SK-N-SH treated with all-trans-retinoic acid at 6 μM for 48 hours (cell line): ENCODE results near the gene C9orf43.

Experiments
- ATAC-seq: fragments of 200-7000 bp; cut with Tn5 transposase; 3 replicates; pipeline ENCODE4 v1.9.1; 2020; ENCODE audit warnings: mild to moderate bottlenecking, moderate library complexity
- ARNTL ChIP-seq: fragments of 450-650 bp; formaldehyde crosslinking; IDR thresholded peaks from 2 replicates; pipeline ENCODE4 v1.5.0; 2020; ENCODE audit warnings: low read depth, mild to moderate bottlenecking, moderate library complexity, borderline replicate concordance
- BACH2 ChIP-seq: fragments of 250-450 bp; sonication (Bioruptor Pico); IDR thresholded peaks from 2 replicates; pipeline ENCODE4 v1.9.0; 2021; ENCODE audit warnings: mild to moderate bottlenecking, borderline replicate concordance
- CREB5 ChIP-seq: fragments of 250-450 bp; sonication (Bioruptor Pico); IDR thresholded peaks from 2 replicates; pipeline ENCODE4 v1.5.1; 2020; ENCODE audit warnings: low read depth, mild to moderate bottlenecking, moderate library complexity
- CSDC2 ChIP-seq: fragments of 250-450 bp; sonication (Bioruptor Pico); IDR thresholded peaks from 2 replicates; pipeline ENCODE4 v1.5.0; 2020; ENCODE audit warnings: mild to moderate bottlenecking, moderate library complexity
- CSRNP3 ChIP-seq: fragments of 250-450 bp; sonication (Bioruptor Pico); IDR thresholded peaks from 2 replicates; pipeline ENCODE4 v1.5.1; 2021; ENCODE audit warnings: mild to moderate bottlenecking, moderate library complexity
- ISL1 ChIP-seq: fragments of 250-450 bp; sonication (Bioruptor Pico); IDR thresholded peaks from 2 replicates; pipeline ENCODE4 v2.1.2; 2022; ENCODE audit warnings: mild to moderate bottlenecking, moderate library complexity
- OSR1 ChIP-seq: fragments of 250-450 bp; sonication (Bioruptor Pico); IDR thresholded peaks from 2 replicates; pipeline ENCODE4 v1.8.0; 2022; ENCODE audit warnings: moderate library complexity, mild to moderate bottlenecking, inconsistent platforms
- PATZ1 ChIP-seq: fragments of 250-450 bp; sonication (Bioruptor Pico); IDR thresholded peaks from 2 replicates; pipeline ENCODE4 v1.8.0; 2020; ENCODE audit warnings: mild to moderate bottlenecking, moderate library complexity, borderline replicate concordance
- POU6F1 ChIP-seq: fragments of 250-450 bp; sonication (Bioruptor Pico); IDR thresholded peaks from 2 replicates; pipeline ENCODE4 v1.8.0; 2021; ENCODE audit warnings: low read depth, mild to moderate bottlenecking, moderate library complexity, borderline replicate concordance
- PPARA ChIP-seq: fragments of 250-450 bp; sonication (Bioruptor Pico); IDR thresholded peaks from 2 replicates; pipeline ENCODE4 v1.5.0; 2020; ENCODE audit warnings: mild to moderate bottlenecking, borderline replicate concordance
- RARB ChIP-seq: fragments of 250-450 bp; sonication (Bioruptor Pico); IDR thresholded peaks from 2 replicates; pipeline ENCODE4 v1.8.0; 2021; ENCODE audit warnings: mild to moderate bottlenecking, moderate library complexity
- SNAI2 ChIP-seq: fragments of 250-450 bp; sonication (Bioruptor Pico); IDR thresholded peaks from 2 replicates; pipeline ENCODE4 v1.5.0; 2020; ENCODE audit warnings: mild to moderate bottlenecking, moderate library complexity
- TCF4 ChIP-seq: fragments of 250-450 bp; sonication (Bioruptor Pico); IDR thresholded peaks from 2 replicates; pipeline ENCODE4 v1.8.0; 2021; ENCODE audit warnings: mild to moderate bottlenecking, moderate library complexity, borderline replicate concordance
- TOX ChIP-seq: fragments of 250-450 bp; sonication (Bioruptor Pico); IDR thresholded peaks from 2 replicates; pipeline ENCODE4 v1.8.0; 2021; ENCODE audit warnings: mild to moderate bottlenecking, moderate library complexity, borderline replicate concordance
- TSHZ2 ChIP-seq: fragments of 250-450 bp; sonication (Bioruptor Pico); IDR thresholded peaks from 2 replicates; pipeline ENCODE4 v1.5.0; 2020; ENCODE audit warnings: mild to moderate bottlenecking, moderate library complexity
- ZC3H10 ChIP-seq: fragments of 250-450 bp; sonication (Bioruptor Pico); IDR thresholded peaks from 2 replicates; pipeline ENCODE4 v1.5.1; 2021; ENCODE audit warnings: mild to moderate bottlenecking, moderate library complexity
- ZFP3 ChIP-seq: fragments of 250-450 bp; sonication (Bioruptor Pico); IDR thresholded peaks from 2 replicates; pipeline ENCODE4 v1.5.0; 2020; ENCODE audit warnings: mild to moderate bottlenecking, moderate library complexity
- ZFP30 ChIP-seq: fragments of 450-650 bp; formaldehyde crosslinking; IDR thresholded peaks from 2 replicates; pipeline ENCODE4 v1.5.0; 2022; ENCODE audit warnings: mild to moderate bottlenecking, moderate library complexity
- ZNF70 ChIP-seq: fragments of 450-650 bp; formaldehyde crosslinking; IDR thresholded peaks from 2 replicates; pipeline ENCODE4 v1.5.0; 2020; ENCODE audit warnings: mild to moderate bottlenecking, moderate library complexity
- ZNF8 ChIP-seq: fragments of 450-650 bp; formaldehyde crosslinking; IDR thresholded peaks from 2 replicates; pipeline ENCODE4 v1.5.0; 2020; ENCODE audit warnings: mild to moderate bottlenecking, moderate library complexity

C9orf43 gene

GRCh38 chr9:113472199-113472598, 61.7 kb downstream of the C9orf43 start:
- no peak for ATAC-seq
- TF ChIP-seq OSR1 (CRISPR knock-in tag) (no peak), CSDC2 (CRISPR knock-in tag) (no peak), ZNF8 (CRISPR knock-in tag) (peak; percentile 91), ARNTL (CRISPR knock-in tag) (no peak)

- TF ChIP-seq POU6F1 (CRISPR knock-in tag) = no peak
- TF ChIP-seq TCF4 (CRISPR knock-in tag) = 0 out of 2 replicates have a peak, but pooled peaks have one; percentile 41
- TF ChIP-seq CSRNP3 (CRISPR knock-in tag) = no peak
- TF ChIP-seq ISL1 (CRISPR knock-in tag) = no peak
- no peak for TF ChIP-seq ZFP3 (CRISPR knock-in tag)
- ATAC-seq = peak; percentile 59
Observed at GRCh38 chr9:113474360-113475028, 63.9 kb downstream of the C9orf43 start.

GRCh38 chr9:113475031-113475430, 64.5 kb downstream of the C9orf43 start:
- no peak for TF ChIP-seq BACH2 (CRISPR knock-in tag)
- TF ChIP-seq TCF4 (CRISPR knock-in tag) = no peak
- no peak for TF ChIP-seq TOX (CRISPR knock-in tag)
- no peak for TF ChIP-seq CREB5 (CRISPR knock-in tag)
- TF ChIP-seq OSR1 (CRISPR knock-in tag) = no peak
- no peak for TF ChIP-seq POU6F1 (CRISPR knock-in tag)
- TF ChIP-seq PPARA = no peak
- TF ChIP-seq ZNF70 (CRISPR knock-in tag) = no peak
- TF ChIP-seq RARB (CRISPR knock-in tag) = no peak
- no peak for TF ChIP-seq ZFP3 (CRISPR knock-in tag)
- TF ChIP-seq ZC3H10 (CRISPR knock-in tag) = no peak
- no peak for TF ChIP-seq ISL1 (CRISPR knock-in tag)
- no peak for TF ChIP-seq CSDC2 (CRISPR knock-in tag)
- TF ChIP-seq SNAI2 (CRISPR knock-in tag) = no peak
- TF ChIP-seq ZNF8 (CRISPR knock-in tag) = no peak
- TF ChIP-seq ZFP30 = no peak
- TF ChIP-seq, all 23 proteins: peak for 0
- ATAC-seq = no peak

GRCh38 chr9:113475992-113476391, 65.4 kb downstream of the C9orf43 start:
- no peak for ATAC-seq
- TF ChIP-seq TSHZ2 = no peak
- TF ChIP-seq BACH2 (CRISPR knock-in tag) = no peak
- no peak for TF ChIP-seq ZNF8 (CRISPR knock-in tag)
- no peak for TF ChIP-seq CSRNP3 (CRISPR knock-in tag)
- no peak for TF ChIP-seq ZFP30
- TF ChIP-seq TOX (CRISPR knock-in tag) = no peak
- TF ChIP-seq CREB5 (CRISPR knock-in tag) = no peak
- no peak for TF ChIP-seq CSDC2 (CRISPR knock-in tag)
- no peak for TF ChIP-seq PATZ1
- TF ChIP-seq ZFP3 (CRISPR knock-in tag) = no peak
- no peak for TF ChIP-seq PPARA
- no peak for TF ChIP-seq ISL1 (CRISPR knock-in tag)
